Smooth muscle cell (in vitro differentiated cells): ENCODE results near the gene TMEM154. TPM values are rescaled to one million over a fixed set of nuclear protein-coding genes. Genes with fewer than 3 reads are reported as not detected.

Experiments
- DNase-seq: peaks from one replicate; lab custom pipeline; 2025; ENCODE audit not compliant: unreplicated experiment; lab: John Stamatoyannopoulos, UW
- H2AFZ ChIP-seq: fragments of 200-600 bp; sonication (generic); 2 replicates; pipeline ENCODE4 v1.6.0; 2016; ENCODE audit warnings: antibody characterized with exemption, low read depth, mild to moderate bottlenecking
- H3F3A ChIP-seq: fragments of 200-600 bp; sonication (generic); 2 replicates; pipeline ENCODE4 v1.6.0; 2017; ENCODE audit warnings: antibody characterized with exemption, low read depth
- H3K27ac ChIP-seq: fragments of 200-600 bp; sonication (generic); 2 replicates; pipeline ENCODE4 v1.5.1; 2016; ENCODE audit warnings: low read depth, mild to moderate bottlenecking
- H3K27me3 ChIP-seq: fragments of 200-600 bp; sonication (generic); 2 replicates; pipeline ENCODE4 v1.6.1; 2016; ENCODE audit warnings: low read depth, mild to moderate bottlenecking
- H3K36me3 ChIP-seq: fragments of 200-600 bp; sonication (generic); 2 replicates; pipeline ENCODE4 v1.5.1; 2016; ENCODE audit warnings: low read depth
- H3K4me1 ChIP-seq: fragments of 200-600 bp; sonication (generic); 2 replicates; pipeline ENCODE4 v1.5.1; 2016; ENCODE audit warnings: low read depth
- H3K4me2 ChIP-seq: fragments of 200-600 bp; sonication (generic); 2 replicates; pipeline ENCODE4 v1.6.0; 2016; ENCODE audit warnings: mild to moderate bottlenecking
- H3K4me3 ChIP-seq: fragments of 200-600 bp; sonication (generic); 2 replicates; pipeline ENCODE4 v1.5.1; 2016; ENCODE audit warnings: mild to moderate bottlenecking
- H3K79me2 ChIP-seq: fragments of 200-600 bp; sonication (generic); 2 replicates; pipeline ENCODE4 v1.6.0; 2016; ENCODE audit warnings: low read depth, mild to moderate bottlenecking
- H3K9ac ChIP-seq: fragments of 200-600 bp; sonication (generic); 2 replicates; pipeline ENCODE4 v1.6.0; 2016; ENCODE audit warnings: low read depth
- H3K9me3 ChIP-seq: fragments of 200-600 bp; sonication (generic); replicated peaks from 2 replicates; pipeline ENCODE4 v1.5.1; 2016; ENCODE audit warnings: low read depth
- H4K20me1 ChIP-seq: fragments of 200-600 bp; sonication (generic); 2 replicates; pipeline ENCODE4 v1.6.0; 2016; ENCODE audit warnings: low read depth
- CTCF ChIP-seq: fragments of 200-600 bp; sonication (generic); IDR thresholded peaks from 2 replicates; pipeline ENCODE4 v1.5.1; 2017; ENCODE audit warnings: borderline replicate concordance, mild to moderate bottlenecking, antibody characterized with exemption; ENCODE audit not compliant: insufficient read depth, poor library complexity, severe bottlenecking
- WGBS: methylation state at CpG from one replicate; pipeline ENCODE4 v1.1.7; 2016; ENCODE audit warnings: low lambda C conversion rate; 5-methylcytosine and 5-hydroxymethylcytosine counted together
- polyA plus RNA-seq: library from polyadenylated mRNA; unstranded; fragments of >200 nt; fragmentation: Nextera tagmentation; extraction: Ambion mirVana; gene quantifications from 2 replicates; pipeline ENCODE4 v1.2.1, GENCODE V29; 2016
- total RNA-seq: library from RNA; depleted of rRNA; stranded (reverse); fragments of >200 nt; gene quantifications from 2 replicates; pipeline ENCODE4 v1.2.3, GENCODE V29; 2014

Gene TMEM154
- total and polyA plus RNA-seq, 2 experiments from 2014 or later: 1.8 to 6.0 TPM

GRCh38 chr4:152672206-152673092 lies 7.3 kb downstream of the TMEM154 start:
- Histone ChIP-seq H3K9ac (no peak overlapping the region), H3K36me3 (no peaks in the 10 kb centered on the region), H3K9me3 (no peaks in the 10 kb centered on the region), H4K20me1 (no peaks in the 10 kb centered on the region), H3K4me3 (no peak overlapping the region), H3F3A (no peaks in the 10 kb centered on the region), H3K27ac (no peak overlapping the region), H3K79me2 (no peaks in the 10 kb centered on the region), H2AFZ (no peak overlapping the region), H3K4me2 (no peak overlapping the region), H3K27me3 (no peaks in the 10 kb centered on the region), H3K4me1 (no peaks in the 10 kb centered on the region)
- 89% methylated on average over 4 of the region's 4 CpGs for WGBS
- no peak for DNase-seq
- TF ChIP-seq CTCF: no peak

DNA sequence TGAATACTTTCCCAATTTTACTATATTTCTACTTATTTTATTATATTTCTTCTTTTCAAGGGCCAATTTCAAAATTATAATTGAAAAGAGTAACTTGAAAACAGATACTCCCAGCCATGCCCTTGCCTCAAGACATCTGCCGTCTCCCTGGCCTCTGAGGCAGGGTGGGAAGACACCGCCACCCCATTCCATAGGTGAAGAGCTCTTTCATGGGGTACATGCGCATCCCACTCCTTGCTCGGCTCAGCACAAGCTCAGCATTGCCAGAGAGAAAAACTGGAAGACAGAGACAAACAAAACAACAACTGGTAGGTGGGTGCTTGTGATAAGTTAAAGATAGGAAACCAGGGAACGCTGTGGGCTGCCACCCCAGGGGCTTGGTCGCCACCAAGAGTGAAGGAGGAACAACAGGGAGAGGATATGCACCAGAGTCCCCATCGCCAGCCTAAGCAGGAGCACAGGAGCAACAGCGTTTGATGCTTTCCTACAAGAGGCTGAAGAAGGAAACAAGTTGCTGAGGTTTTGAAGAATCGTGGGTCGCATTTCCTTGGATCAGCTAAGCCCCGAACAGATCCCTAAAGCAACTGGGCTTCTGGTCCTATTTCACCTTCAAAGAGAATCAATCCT lies 11.3 kb downstream of the TMEM154 start:
- Histone ChIP-seq H3K9ac (no peak overlapping the region), H4K20me1 (no peaks in the 10 kb centered on the region), H3K9me3 (no peaks in the 10 kb centered on the region), H3K36me3 (no peaks in the 10 kb centered on the region), H3K79me2 (no peaks in the 10 kb centered on the region), H3K4me3 (no peak overlapping the region), H2AFZ (no peak overlapping the region), H3F3A (no peaks in the 10 kb centered on the region), H3K27ac (no peak overlapping the region), H3K4me1 (no peaks in the 10 kb centered on the region), H3K4me2 (no peak overlapping the region), H3K27me3 (no peaks in the 10 kb centered on the region)
- no peak for TF ChIP-seq CTCF
- DNase-seq: no peak
- 86% methylated on average over 11 of the region's 11 CpGs for WGBS

DNA sequence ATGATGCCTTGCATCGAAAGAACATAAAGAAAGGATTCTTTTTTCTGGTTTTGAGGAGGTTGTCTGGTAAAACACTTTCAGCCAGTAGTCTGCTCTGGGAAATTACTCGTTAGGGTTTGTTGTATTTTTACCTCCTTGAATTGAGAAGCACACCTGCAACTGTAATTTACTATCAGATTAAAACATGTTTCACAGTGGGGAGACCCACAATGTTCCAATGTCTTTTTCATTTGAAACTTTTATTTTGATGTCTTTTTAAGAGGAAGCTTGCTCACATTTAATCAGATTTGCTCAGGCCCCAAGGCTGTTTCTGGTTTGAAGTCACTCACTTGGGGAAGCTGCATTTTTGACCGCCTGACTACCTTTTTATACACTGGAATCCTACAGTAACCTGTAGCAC lies 12.0 kb downstream of the TMEM154 start:
- Histone ChIP-seq H3F3A (no peaks in the 10 kb centered on the region), H2AFZ (no peak overlapping the region), H3K9me3 (no peaks in the 10 kb centered on the region), H3K36me3 (no peaks in the 10 kb centered on the region), H3K27ac (no peak overlapping the region), H3K27me3 (no peaks in the 10 kb centered on the region), H3K4me2 (no peak overlapping the region), H4K20me1 (no peaks in the 10 kb centered on the region), H3K4me1 (no peaks in the 10 kb centered on the region), H3K79me2 (no peaks in the 10 kb centered on the region), H3K9ac (no peak overlapping the region), H3K4me3 (no peak overlapping the region)
- no peak for DNase-seq
- no peak for TF ChIP-seq CTCF
- 78% methylated on average over 3 of the region's 3 CpGs for WGBS

GRCh38 chr4:152666946-152667345 lies 12.9 kb downstream of the TMEM154 start:
- Histone ChIP-seq H2AFZ (no peak overlapping the region), H3F3A (no peaks in the 10 kb centered on the region), H3K27ac (no peak overlapping the region), H3K27me3 (no peaks in the 10 kb centered on the region), H3K36me3 (no peaks in the 10 kb centered on the region), H3K4me2 (no peak overlapping the region), H3K4me1 (no peaks in the 10 kb centered on the region), H3K9ac (no peak overlapping the region), H3K9me3 (no peaks in the 10 kb centered on the region), H4K20me1 (no peaks in the 10 kb centered on the region), H3K79me2 (no peaks in the 10 kb centered on the region), H3K4me3 (no peak overlapping the region)
- no peak for TF ChIP-seq CTCF
- WGBS: 95% methylated on average over 6 of the region's 6 CpGs
- no peak for DNase-seq
